Esophagus squamous epithelium (tissue), 5 donors: Measurements from ENCODE around the gene SNX14. TPM values are rescaled to one million over a fixed set of nuclear protein-coding genes. Genes with fewer than 3 reads are reported as not detected.

Source experiments
- DNase-seq: peaks from one replicate; lab custom pipeline; 2025; lab: John Stamatoyannopoulos, UW
- H3K27ac ChIP-seq, 4 donors: fragments of 200-600 bp; sonication (generic); one replicate each; pipeline ENCODE4 v1.5.1; 2016 to 2019; ENCODE audit warnings: mild to moderate bottlenecking in 1 of 4
- H3K27me3 ChIP-seq, 4 donors: fragments of 200-600 bp; sonication (generic); 1 replicate in 3 of 4; 2 replicates in 1 of 4; pipeline versions ENCODE4 v1.5.1 to v1.6.0; 2017 to 2021; ENCODE audit warnings: antibody characterized with exemption in 1 of 4
- H3K36me3 ChIP-seq, 3 donors: fragments of 200-600 bp; sonication (generic); one replicate each; pipeline ENCODE4 v1.5.1; 2016 to 2019
- H3K4me1 ChIP-seq, 3 donors: fragments of 200-600 bp; sonication (generic); one replicate each; pipeline ENCODE4 v1.5.1; 2017 to 2019
- H3K4me3 ChIP-seq, 4 donors: fragments of 200-600 bp; sonication (generic); 1 replicate in 3 of 4; 2 replicates in 1 of 4; pipeline ENCODE4 v1.5.1; 2016 to 2019; ENCODE audit warnings: mild to moderate bottlenecking in 2 of 4, moderate library complexity in 1 of 4
- H3K9me3 ChIP-seq, 3 donors: fragments of 200-600 bp; sonication (generic); one replicate each; pipeline ENCODE4 v1.5.1; 2016 to 2019
- CTCF ChIP-seq, 6 experiments: fragments of 450-650 bp in 4 of 6; fragments of 200-600 bp in 2 of 6; sonication (generic) in 2 of 6; IDR thresholded peaks; one replicate each; pipeline ENCODE4 v1.5.1; 2016 to 2019; ENCODE audit warnings: antibody characterized with exemption in 6 of 6, mild to moderate bottlenecking in 4 of 6, moderate library complexity in 4 of 6
- POLR2A ChIP-seq, 4 donors: fragments of 450-650 bp; IDR thresholded peaks; one replicate each; pipeline ENCODE4 v1.6.1; 2017; ENCODE audit warnings: antibody characterized with exemption in 4 of 4, mild to moderate bottlenecking in 4 of 4, moderate library complexity in 3 of 4
- WGBS, 2 donors: methylation state at CpG; one replicate each; pipeline ENCODE4 v1.1.5; 2018; 5-methylcytosine and 5-hydroxymethylcytosine counted together
- intact Hi-C: fragments of 100-400 bp; cut with DNase I; formaldehyde crosslinking; loops from one replicate; pipeline ENCODE4 v1.15.0; 2022
- total RNA-seq, 4 donors: library from RNA; depleted of rRNA; stranded (reverse); fragments of >200 nt; gene quantifications; one replicate each; pipeline ENCODE4 v1.1.0, GENCODE V29; 2016
- donor health status: DM: yes; HTN: yes; CAD: no.

The SNX14 gene
- total RNA-seq, result 10 to 100 TPM; 40.5 to 52.3 (median 46.2) TPM

GRCh38 chr6:85593438-85594196 lies at the start of gene SNX14:
SNX14 (minus strand) TSS chr6:85593858; CDS start chr6:85593718, 140 bp downstream.
- no peaks in the 10 kb centered on the region for H3K27me3 ChIP-seq
- H3K36me3 ChIP-seq, result no peaks in the 10 kb centered on the region
- intact Hi-C loops, result no loop called here
- H3K4me1 ChIP-seq, result peaks cover 0 to 28% (median 15%) of the 10 kb centered on the region in 3 donors
- H3K27ac ChIP-seq, result peak within 1 kb of the TSS; percentile 90 to 97 (median 92)
- DNase-seq, result peak; percentile 76
- no peaks in the 10 kb centered on the region for H3K9me3 ChIP-seq
- WGBS, 2 donors, result 0% methylated on average over 4 to 19 of the region's 82 CpGs
- peak within 1 kb of the TSS; percentile 48 to 87 (median 72) for H3K4me3 ChIP-seq
- peak in 1 of 6 experiments; percentile 14 for TF ChIP-seq CTCF (IDR thresholded peaks at IDR 0.05)
- TF ChIP-seq POLR2A (IDR thresholded peaks at IDR 0.05), result peak in 2 of 4 donors; percentile 68 to 86

- intact Hi-C loops, result loop anchor here (2.0 kb wide), 1 partner anchor 36 kb away; no protein-coding TSS in a partner anchor
Observed at GRCh38 chr6:85642774-85643536, 49.3 kb upstream of the SNX14 start, which contains the start of gene SYNCRIP. SYNCRIP (minus strand) TSS chr6:85642886; CDS start chr6:85641439, 1,447 bp downstream.

GRCh38 chr6:85641897-85642773 lies 48.5 kb upstream of the SNX14 start:
- Histone ChIP-seq H3K9me3 (no peaks in the 10 kb centered on the region), H3K4me1 (peaks cover 4 to 58% (median 41%) of the 10 kb centered on the region in 3 donors), H3K36me3 (peaks cover 0 to 36% (median 9%) of the 10 kb centered on the region in 3 donors), H3K4me3 (peak overlapping the region; percentile 94 to 100 (median 96)), H3K27ac (peak overlapping the region; percentile 97 to 100 (median 98)), H3K27me3 (no peaks in the 10 kb centered on the region)
- no peak for TF ChIP-seq CTCF (IDR thresholded peaks at IDR 0.05)
- 0 to 2% methylated on average over 5 to 22 of the region's 85 CpGs for WGBS, 2 donors
- intact Hi-C loops, result loop anchor here (2.0 kb wide), 1 partner anchor 37 kb away; no protein-coding TSS in a partner anchor
- DNase-seq, result peak; percentile 12

More at GRCh38 chr6:85642774-85643536, 49.3 kb upstream of the SNX14 start, which contains the start of gene SYNCRIP:
- Histone ChIP-seq H3K4me3 (peak within 1 kb of the TSS; percentile 94 to 100 (median 96)), H3K9me3 (no peaks in the 10 kb centered on the region), H3K4me1 (peaks cover 4 to 50% (median 34%) of the 10 kb centered on the region in 3 donors), H3K27ac (peak within 1 kb of the TSS; percentile 97 to 100 (median 98)), H3K27me3 (no peaks in the 10 kb centered on the region), H3K36me3 (peaks cover 0 to 28% (median 1%) of the 10 kb centered on the region in 3 donors)
- TF ChIP-seq CTCF (IDR thresholded peaks at IDR 0.05) (no peak), POLR2A (IDR thresholded peaks at IDR 0.05) (peak in 2 of 4 donors; percentile 93 to 94)
- WGBS, 2 donors, result 0 to 2% methylated on average over 32 to 45 of the region's 76 CpGs
- peak; percentile 98 for DNase-seq

- H3K27ac ChIP-seq, result peak overlapping the region; percentile 97 to 100 (median 98)
- intact Hi-C loops, result no loop called here
- H3K4me3 ChIP-seq, result peak overlapping the region; percentile 94 to 100 (median 96)
- no peaks in the 10 kb centered on the region for H3K9me3 ChIP-seq
- peaks cover 2 to 42% (median 14%) of the 10 kb centered on the region in 3 donors for H3K36me3 ChIP-seq
- H3K27me3 ChIP-seq, result no peaks in the 10 kb centered on the region
- no peak for TF ChIP-seq POLR2A (IDR thresholded peaks at IDR 0.05)
- no peak for TF ChIP-seq CTCF (IDR thresholded peaks at IDR 0.05)
- 0% methylated on average over 2 to 14 of the region's 14 CpGs for WGBS, 2 donors
- H3K4me1 ChIP-seq, result peaks cover 4 to 65% (median 45%) of the 10 kb centered on the region in 3 donors
- DNase-seq, result no peak
Observed at GRCh38 chr6:85641522-85641896, 47.9 kb upstream of the SNX14 start.
